ENCODE results near the gene VRK2. TPM values are rescaled to one million over a fixed set of nuclear protein-coding genes. Genes with fewer than 3 reads are reported as not detected.
"Not testable (repeated sequence)": the region's sequence is repeated elsewhere in the genome, so short reads cannot be mapped to it uniquely, and the experiment has no call there.

VRK2 gene
- total RNA-seq, 1 experiment from 2014 or later = 58.7 TPM

GRCh38 chr2:58186501-58186900 is 139.9 kb downstream of the VRK2 start:
- no peaks in the 10 kb centered on the region; the same call in 1 of the 2 replicates for H3K9me3 ChIP-seq (ENCODE audit: low read length)
- H3K27me3 ChIP-seq (ENCODE audit: low read length) = no peaks in the 10 kb centered on the region
- H3K9me2 ChIP-seq (replicated peaks; ENCODE audit: insufficient read depth, low read length) = no peaks in the 10 kb centered on the region
- no peak for DNase-seq
- H3K4me2 ChIP-seq (ENCODE audit: low read depth, low read length, poor library complexity, severe bottlenecking) = no peak overlapping the region
- peaks cover 16% of the 10 kb centered on the region; the same call in 1 of the 2 replicates for H3K79me2 ChIP-seq (ENCODE audit: low read length)
- no peak overlapping the region for H2AFZ ChIP-seq (ENCODE audit: low read length)
- H3K36me3 ChIP-seq (ENCODE audit: insufficient read depth, low read length) = peaks cover 37% of the 10 kb centered on the region
- H3K9ac ChIP-seq (ENCODE audit: low read length) = no peak overlapping the region
- H3K27ac ChIP-seq (ENCODE audit: low read length) = no peak overlapping the region
- no peak overlapping the region for H3K4me3 ChIP-seq (ENCODE audit: low read length)
- H4K20me1 ChIP-seq (ENCODE audit: insufficient read depth, low read depth, low read length) = no peaks in the 10 kb centered on the region
- no peaks in the 10 kb centered on the region for H3K4me1 ChIP-seq (ENCODE audit: low read length)

DNA sequence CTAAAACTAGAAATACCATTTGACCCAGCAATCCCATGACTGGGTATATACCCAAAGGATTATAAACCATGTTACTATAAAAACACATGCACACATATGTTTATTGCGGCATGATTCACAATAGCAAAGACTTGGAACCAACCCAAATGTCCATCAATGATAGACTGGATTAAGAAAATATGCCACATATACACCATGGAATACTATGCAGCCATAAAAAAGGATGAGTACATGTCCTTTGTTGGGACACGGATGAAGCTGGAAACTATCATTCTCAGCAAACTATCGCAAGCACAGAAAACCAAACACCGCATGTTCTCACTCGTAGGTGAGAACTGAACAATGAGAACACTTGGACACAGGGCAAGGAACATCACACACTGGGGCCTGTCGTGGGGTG is 140.4 kb downstream of the VRK2 start:
- H3K4me2 ChIP-seq (ENCODE audit: low read depth, low read length, poor library complexity, severe bottlenecking); H3K4me3 ChIP-seq (ENCODE audit: low read length); H3K9ac ChIP-seq (ENCODE audit: low read length); H4K20me1 ChIP-seq (ENCODE audit: insufficient read depth, low read depth, low read length); H3K4me1 ChIP-seq (ENCODE audit: low read length); H2AFZ ChIP-seq (ENCODE audit: low read length); H3K27ac ChIP-seq (ENCODE audit: low read length); H3K9me2 ChIP-seq (replicated peaks; ENCODE audit: insufficient read depth, low read length); H3K9me3 ChIP-seq (ENCODE audit: low read length); DNase-seq; H3K27me3 ChIP-seq (ENCODE audit: low read length): not testable (repeated sequence)
- Histone ChIP-seq H3K79me2 (ENCODE audit: low read length) (peaks cover 15% of the 10 kb centered on the region), H3K36me3 (ENCODE audit: insufficient read depth, low read length) (peaks cover 36% of the 10 kb centered on the region; the same call in 1 of the 2 replicates)

GRCh38 chr2:58194458-58194857 is 147.9 kb downstream of the VRK2 start:
- H2AFZ ChIP-seq (ENCODE audit: low read length) = no peak overlapping the region
- DNase-seq = no peak
- H3K9ac ChIP-seq (ENCODE audit: low read length) = no peak overlapping the region
- H3K4me3 ChIP-seq (ENCODE audit: low read length) = no peak overlapping the region
- no peaks in the 10 kb centered on the region for H3K9me3 ChIP-seq (ENCODE audit: low read length)
- no peak overlapping the region for H3K4me2 ChIP-seq (ENCODE audit: low read depth, low read length, poor library complexity, severe bottlenecking)
- no peaks in the 10 kb centered on the region for H3K27me3 ChIP-seq (ENCODE audit: low read length)
- no peaks in the 10 kb centered on the region for H3K4me1 ChIP-seq (ENCODE audit: low read length)
- peaks cover 29% of the 10 kb centered on the region for H3K79me2 ChIP-seq (ENCODE audit: low read length)
- no peaks in the 10 kb centered on the region for H3K9me2 ChIP-seq (replicated peaks; ENCODE audit: insufficient read depth, low read length)
- no peak overlapping the region for H3K27ac ChIP-seq (ENCODE audit: low read length)
- H4K20me1 ChIP-seq (ENCODE audit: insufficient read depth, low read depth, low read length) = no peaks in the 10 kb centered on the region
- H3K36me3 ChIP-seq (ENCODE audit: insufficient read depth, low read length) = peaks cover 19% of the 10 kb centered on the region; the same call in 1 of the 2 replicates

DNA sequence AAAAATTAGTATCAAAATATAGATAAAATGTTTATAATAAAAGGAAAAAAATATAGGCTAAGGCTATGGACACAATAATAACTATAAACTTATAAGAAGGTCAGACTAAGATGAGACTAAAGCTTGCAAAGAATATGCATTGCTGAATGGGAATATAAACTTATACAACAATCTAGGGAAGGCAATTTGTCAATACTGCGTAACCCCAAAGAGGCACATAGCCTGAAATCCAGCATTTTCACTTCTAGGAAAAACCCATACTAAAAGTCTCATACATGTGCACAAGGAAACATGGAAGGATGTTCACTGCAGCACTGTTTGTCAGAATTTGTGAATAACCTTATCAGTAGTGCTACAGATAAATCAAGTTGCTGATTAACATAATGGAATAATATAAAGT is 149.1 kb downstream of the VRK2 start:
- no peak overlapping the region for H3K27ac ChIP-seq (ENCODE audit: low read length)
- peaks cover 7% of the 10 kb centered on the region for H3K4me1 ChIP-seq (ENCODE audit: low read length)
- DNase-seq = no peak
- H3K79me2 ChIP-seq (ENCODE audit: low read length) = peaks cover 39% of the 10 kb centered on the region
- H3K4me2 ChIP-seq (ENCODE audit: low read depth, low read length, poor library complexity, severe bottlenecking) = no peak overlapping the region
- no peaks in the 10 kb centered on the region for H3K9me2 ChIP-seq (replicated peaks; ENCODE audit: insufficient read depth, low read length)
- no peak overlapping the region for H3K4me3 ChIP-seq (ENCODE audit: low read length)
- H3K9me3 ChIP-seq (ENCODE audit: low read length) = no peaks in the 10 kb centered on the region
- H4K20me1 ChIP-seq (ENCODE audit: insufficient read depth, low read depth, low read length) = no peaks in the 10 kb centered on the region
- no peaks in the 10 kb centered on the region for H3K27me3 ChIP-seq (ENCODE audit: low read length)
- no peak overlapping the region for H2AFZ ChIP-seq (ENCODE audit: low read length)
- no peak overlapping the region for H3K9ac ChIP-seq (ENCODE audit: low read length)
- H3K36me3 ChIP-seq (ENCODE audit: insufficient read depth, low read length) = peaks cover 22% of the 10 kb centered on the region; the same call in 1 of the 2 replicates

DNA sequence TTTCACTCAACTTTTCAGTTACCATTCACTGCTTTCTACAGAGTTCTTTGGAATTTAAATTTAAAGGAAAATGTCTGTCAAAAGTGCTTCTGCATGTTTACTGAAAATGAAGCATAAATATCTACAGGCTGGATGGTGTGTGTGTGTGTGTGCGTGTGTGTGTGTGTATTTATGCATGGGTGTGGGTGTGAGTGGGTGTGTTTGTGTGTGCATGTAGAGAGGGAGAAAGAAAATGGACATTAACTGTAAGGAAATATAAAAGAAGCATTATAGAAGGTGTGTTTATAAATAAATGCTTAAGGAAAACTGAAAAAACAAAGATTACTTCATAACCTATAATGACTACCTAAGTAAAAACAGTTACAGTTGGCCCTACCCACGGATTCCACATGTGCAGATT is 151.3 kb downstream of the VRK2 start:
- Histone ChIP-seq H3K27ac (ENCODE audit: low read length) (no peak overlapping the region), H3K9me2 (replicated peaks; ENCODE audit: insufficient read depth, low read length) (no peaks in the 10 kb centered on the region), H4K20me1 (ENCODE audit: insufficient read depth, low read depth, low read length) (no peaks in the 10 kb centered on the region), H3K27me3 (ENCODE audit: low read length) (no peaks in the 10 kb centered on the region), H3K9ac (ENCODE audit: low read length) (no peak overlapping the region), H3K4me1 (ENCODE audit: low read length) (peaks cover 7% of the 10 kb centered on the region), H3K36me3 (ENCODE audit: insufficient read depth, low read length) (peaks cover 27% of the 10 kb centered on the region; the same call in 1 of the 2 replicates), H3K4me3 (ENCODE audit: low read length) (no peak overlapping the region), H2AFZ (ENCODE audit: low read length) (no peak overlapping the region), H3K9me3 (ENCODE audit: low read length) (no peaks in the 10 kb centered on the region), H3K4me2 (ENCODE audit: low read depth, low read length, poor library complexity, severe bottlenecking) (no peak overlapping the region), H3K79me2 (ENCODE audit: low read length) (peaks cover 42% of the 10 kb centered on the region)
- DNase-seq = no peak

- peaks cover 62% of the 10 kb centered on the region for H3K79me2 ChIP-seq (ENCODE audit: low read length)
- no peak overlapping the region for H3K4me2 ChIP-seq (ENCODE audit: low read depth, low read length, poor library complexity, severe bottlenecking)
- H2AFZ ChIP-seq (ENCODE audit: low read length) = no peak overlapping the region
- no peaks in the 10 kb centered on the region for H4K20me1 ChIP-seq (ENCODE audit: insufficient read depth, low read depth, low read length)
- DNase-seq = no peak
- no peaks in the 10 kb centered on the region for H3K27me3 ChIP-seq (ENCODE audit: low read length)
- no peak overlapping the region for H3K4me3 ChIP-seq (ENCODE audit: low read length)
- H3K27ac ChIP-seq (ENCODE audit: low read length) = no peak overlapping the region
- H3K36me3 ChIP-seq (ENCODE audit: insufficient read depth, low read length) = peaks cover 36% of the 10 kb centered on the region; the same call in 1 of the 2 replicates
- H3K4me1 ChIP-seq (ENCODE audit: low read length) = peaks cover 7% of the 10 kb centered on the region
- H3K9me2 ChIP-seq (replicated peaks; ENCODE audit: insufficient read depth, low read length) = no peaks in the 10 kb centered on the region
- no peaks in the 10 kb centered on the region for H3K9me3 ChIP-seq (ENCODE audit: low read length)
- no peak overlapping the region for H3K9ac ChIP-seq (ENCODE audit: low read length)
Observed at GRCh38 chr2:58202404-58202803, 155.8 kb downstream of the VRK2 start.

GRCh38 chr2:58203018-58203417 is 156.4 kb downstream of the VRK2 start:
- no peak for DNase-seq
- Histone ChIP-seq H3K9ac (ENCODE audit: low read length) (no peak overlapping the region), H3K4me1 (ENCODE audit: low read length) (peaks cover 7% of the 10 kb centered on the region), H4K20me1 (ENCODE audit: insufficient read depth, low read depth, low read length) (no peaks in the 10 kb centered on the region), H3K36me3 (ENCODE audit: insufficient read depth, low read length) (peaks cover 33% of the 10 kb centered on the region; the same call in 1 of the 2 replicates), H3K79me2 (ENCODE audit: low read length) (peaks cover 61% of the 10 kb centered on the region), H3K4me3 (ENCODE audit: low read length) (no peak overlapping the region), H2AFZ (ENCODE audit: low read length) (no peak overlapping the region), H3K27me3 (ENCODE audit: low read length) (no peaks in the 10 kb centered on the region), H3K4me2 (ENCODE audit: low read depth, low read length, poor library complexity, severe bottlenecking) (no peak overlapping the region), H3K9me3 (ENCODE audit: low read length) (no peaks in the 10 kb centered on the region), H3K27ac (ENCODE audit: low read length) (no peak overlapping the region), H3K9me2 (replicated peaks; ENCODE audit: insufficient read depth, low read length) (no peaks in the 10 kb centered on the region)

DNA sequence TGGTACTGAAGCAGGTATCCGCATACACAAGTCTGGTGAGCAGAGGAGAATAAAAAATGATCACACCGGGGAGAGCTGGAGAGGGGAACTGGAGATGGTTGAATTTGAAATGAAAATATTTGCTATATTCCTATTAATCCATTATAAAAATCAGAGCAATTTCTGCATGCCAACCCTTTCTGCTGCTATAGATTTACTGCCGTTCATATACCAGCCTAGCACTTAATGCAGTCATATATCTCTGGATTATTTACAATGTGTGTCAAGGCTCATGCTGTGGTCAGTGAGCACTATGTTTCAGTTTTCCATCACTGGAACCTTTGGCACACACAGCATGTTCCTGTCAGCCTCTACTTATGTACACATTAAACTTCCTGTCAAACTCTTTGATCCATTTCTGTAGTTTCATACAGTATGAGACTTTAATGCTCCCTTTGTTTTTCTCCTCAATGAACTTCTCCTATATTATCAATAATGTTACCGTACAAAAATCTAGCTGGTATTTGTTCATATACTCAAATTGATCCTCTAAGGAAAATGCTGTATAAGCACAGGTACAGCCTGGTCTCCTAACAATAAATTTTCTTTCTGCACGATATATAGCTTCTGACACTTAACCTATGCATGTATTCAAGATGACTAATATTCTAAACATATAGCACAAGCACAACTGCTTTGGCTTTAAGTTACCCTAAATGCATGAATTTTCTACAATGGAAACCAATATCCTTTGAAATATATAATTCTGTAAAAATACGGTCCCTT is 157.8 kb downstream of the VRK2 start:
- no peak for DNase-seq
- no peak overlapping the region for H3K9ac ChIP-seq (ENCODE audit: low read length)
- peaks cover 32% of the 10 kb centered on the region; the same call in 1 of the 2 replicates for H3K36me3 ChIP-seq (ENCODE audit: insufficient read depth, low read length)
- H3K27me3 ChIP-seq (ENCODE audit: low read length) = no peaks in the 10 kb centered on the region
- H3K79me2 ChIP-seq (ENCODE audit: low read length) = peaks cover 70% of the 10 kb centered on the region
- H3K4me1 ChIP-seq (ENCODE audit: low read length) = peaks cover 7% of the 10 kb centered on the region
- H3K9me2 ChIP-seq (replicated peaks; ENCODE audit: insufficient read depth, low read length) = no peaks in the 10 kb centered on the region
- no peak overlapping the region for H2AFZ ChIP-seq (ENCODE audit: low read length)
- no peaks in the 10 kb centered on the region for H4K20me1 ChIP-seq (ENCODE audit: insufficient read depth, low read depth, low read length)
- no peaks in the 10 kb centered on the region for H3K9me3 ChIP-seq (ENCODE audit: low read length)
- no peak overlapping the region for H3K4me3 ChIP-seq (ENCODE audit: low read length)
- no peak overlapping the region for H3K4me2 ChIP-seq (ENCODE audit: low read depth, low read length, poor library complexity, severe bottlenecking)
- H3K27ac ChIP-seq (ENCODE audit: low read length) = no peak overlapping the region
